ENCODE data around the gene USP10. TPM values are rescaled to one million over a fixed set of nuclear protein-coding genes. Genes with fewer than 3 reads are reported as not detected.

Gene USP10
- total RNA-seq, 4 donors from 2014 or later, result 61.1 to 103 (median 74.4) TPM

GRCh38 chr16:84659656-84660300 is 40.0 kb upstream of the USP10 start:
- DNase-seq (no peak), ATAC-seq (no peak)
- Histone ChIP-seq H3K36me3 (peaks cover 0 to 79% of the 10 kb centered on the region in 2 donors), H3K9me3 (no peaks in the 10 kb centered on the region), H3K4me3 (no peak overlapping the region), H3K27ac (no peak overlapping the region), H3K27me3 (no peaks in the 10 kb centered on the region), H3K4me1 (no peaks in the 10 kb centered on the region)
- TF ChIP-seq POLR2A (IDR thresholded peaks at IDR 0.05), result no peak
- TF ChIP-seq, protein P1, sequence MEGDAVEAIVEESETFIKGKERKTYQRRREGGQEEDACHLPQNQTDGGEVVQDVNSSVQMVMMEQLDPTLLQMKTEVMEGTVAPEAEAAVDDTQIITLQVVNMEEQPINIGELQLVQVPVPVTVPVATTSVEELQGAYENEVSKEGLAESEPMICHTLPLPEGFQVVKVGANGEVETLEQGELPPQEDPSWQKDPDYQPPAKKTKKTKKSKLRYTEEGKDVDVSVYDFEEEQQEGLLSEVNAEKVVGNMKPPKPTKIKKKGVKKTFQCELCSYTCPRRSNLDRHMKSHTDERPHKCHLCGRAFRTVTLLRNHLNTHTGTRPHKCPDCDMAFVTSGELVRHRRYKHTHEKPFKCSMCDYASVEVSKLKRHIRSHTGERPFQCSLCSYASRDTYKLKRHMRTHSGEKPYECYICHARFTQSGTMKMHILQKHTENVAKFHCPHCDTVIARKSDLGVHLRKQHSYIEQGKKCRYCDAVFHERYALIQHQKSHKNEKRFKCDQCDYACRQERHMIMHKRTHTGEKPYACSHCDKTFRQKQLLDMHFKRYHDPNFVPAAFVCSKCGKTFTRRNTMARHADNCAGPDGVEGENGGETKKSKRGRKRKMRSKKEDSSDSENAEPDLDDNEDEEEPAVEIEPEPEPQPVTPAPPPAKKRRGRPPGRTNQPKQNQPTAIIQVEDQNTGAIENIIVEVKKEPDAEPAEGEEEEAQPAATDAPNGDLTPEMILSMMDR (IDR thresholded peaks at IDR 0.05 in 4 of 5, conservative IDR thresholded peaks at IDR 0.05 in 1 of 5), result no peak
- intact Hi-C loops (cut with DNase I; ENCODE audit: low total_unique reads) (no loop called here), in situ Hi-C loops (cut with MboI; ENCODE audit: low sequenced_read_pairs in 4 of 4) (no loop called here)

DNA sequence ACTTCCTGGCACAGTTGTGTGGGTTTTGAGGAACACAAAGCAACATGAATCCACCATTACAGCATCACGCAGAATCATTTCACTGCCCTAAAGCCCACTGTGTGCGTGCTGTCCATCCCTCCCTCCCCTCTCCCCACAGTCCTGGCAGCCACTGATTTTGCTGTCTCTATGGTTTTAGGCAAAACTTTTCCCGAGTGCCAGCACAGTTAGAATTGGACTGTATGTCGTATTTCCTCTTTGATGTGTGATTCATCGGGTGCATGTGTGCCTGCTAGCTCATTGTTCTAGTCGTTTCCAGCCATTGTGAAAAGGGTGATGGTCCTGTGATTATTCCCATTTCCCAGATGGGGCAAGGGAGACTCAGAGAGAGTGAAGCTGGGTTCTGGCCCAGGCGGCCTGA is 38.8 kb upstream of the USP10 start:
- Histone ChIP-seq H3K27ac (no peak overlapping the region), H3K9me3 (no peaks in the 10 kb centered on the region), H3K4me1 (no peaks in the 10 kb centered on the region), H3K36me3 (peaks cover 0 to 79% of the 10 kb centered on the region in 2 donors), H3K27me3 (no peaks in the 10 kb centered on the region), H3K4me3 (no peak overlapping the region)
- intact Hi-C loops (cut with DNase I; ENCODE audit: low total_unique reads), result no loop called here
- in situ Hi-C loops (cut with MboI; ENCODE audit: low sequenced_read_pairs in 4 of 4), result no loop called here
- DNase-seq (no peak), ATAC-seq (no peak)
- TF ChIP-seq POLR2A (IDR thresholded peaks at IDR 0.05), result no peak
- TF ChIP-seq, protein P1 (IDR thresholded peaks at IDR 0.05 in 4 of 5, conservative IDR thresholded peaks at IDR 0.05 in 1 of 5), result no peak

DNA sequence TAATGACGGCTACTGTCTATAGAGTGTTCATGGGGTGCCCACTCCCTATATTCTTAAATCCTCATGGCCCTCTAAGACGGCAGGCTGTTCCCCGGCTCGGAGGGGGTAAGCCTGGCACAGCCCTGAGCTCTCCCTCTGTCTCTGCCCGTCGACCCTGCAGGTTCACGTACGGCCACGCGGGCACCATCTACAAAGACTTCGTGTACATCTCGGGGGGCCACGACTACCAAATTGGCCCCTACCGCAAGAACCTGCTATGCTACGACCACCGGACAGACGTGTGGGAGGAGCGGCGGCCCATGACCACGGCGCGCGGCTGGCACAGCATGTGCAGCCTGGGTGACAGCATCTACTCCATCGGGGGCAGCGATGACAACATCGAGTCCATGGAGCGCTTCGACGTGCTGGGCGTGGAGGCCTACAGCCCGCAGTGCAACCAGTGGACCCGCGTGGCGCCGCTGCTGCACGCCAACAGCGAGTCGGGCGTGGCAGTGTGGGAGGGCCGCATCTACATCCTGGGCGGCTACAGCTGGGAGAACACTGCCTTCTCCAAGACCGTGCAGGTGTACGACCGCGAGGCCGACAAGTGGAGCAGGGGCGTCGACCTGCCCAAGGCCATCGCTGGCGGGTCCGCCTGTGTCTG is 38.3 kb upstream of the USP10 start:
- Histone ChIP-seq H3K36me3 (peaks cover 0 to 82% of the 10 kb centered on the region in 2 donors), H3K9me3 (no peaks in the 10 kb centered on the region)

GRCh38 chr16:84662471-84662870 is 37.3 kb upstream of the USP10 start:
- H3K27ac ChIP-seq, result no peak overlapping the region
- H3K4me1 ChIP-seq, result no peaks in the 10 kb centered on the region
- TF ChIP-seq, protein P1 (IDR thresholded peaks at IDR 0.05 in 4 of 5, conservative IDR thresholded peaks at IDR 0.05 in 1 of 5), result no peak
- no peak for TF ChIP-seq POLR2A (IDR thresholded peaks at IDR 0.05)
- no peak for ATAC-seq
- no peaks in the 10 kb centered on the region for H3K9me3 ChIP-seq
- intact Hi-C loops (cut with DNase I; ENCODE audit: low total_unique reads), result no loop called here
- no peak overlapping the region for H3K4me3 ChIP-seq
- H3K27me3 ChIP-seq, result no peaks in the 10 kb centered on the region
- no peak for DNase-seq
- in situ Hi-C loops (cut with MboI; ENCODE audit: low sequenced_read_pairs in 4 of 4), result no loop called here
- H3K36me3 ChIP-seq, result peaks cover 0 to 73% of the 10 kb centered on the region in 2 donors

More for the DNA sequence above, 38.3 kb upstream of the USP10 start:
- ATAC-seq, result no peak
- in situ Hi-C loops (cut with MboI; ENCODE audit: low sequenced_read_pairs in 4 of 4), result no loop called here
- H3K4me3 ChIP-seq, result no peak overlapping the region
- DNase-seq, result no peak
- H3K4me1 ChIP-seq, result no peaks in the 10 kb centered on the region
- no peak overlapping the region for H3K27ac ChIP-seq
- H3K27me3 ChIP-seq, result no peaks in the 10 kb centered on the region
- intact Hi-C loops (cut with DNase I; ENCODE audit: low total_unique reads), result no loop called here
- no peak for TF ChIP-seq POLR2A (IDR thresholded peaks at IDR 0.05)
- TF ChIP-seq, protein P1 (IDR thresholded peaks at IDR 0.05 in 4 of 5, conservative IDR thresholded peaks at IDR 0.05 in 1 of 5), result no peak
